GM21381 (cell line): ENCODE results near the gene MYO7B.

ENCODE experiments used
- ATAC-seq: cut with Tn5 transposase; IDR thresholded peaks from one replicate; pipeline ENCODE4 v1.9.1; 2021; ENCODE audit warnings: mild to moderate bottlenecking, moderate library complexity; ENCODE audit not compliant: unreplicated experiment

MYO7B gene

DNA sequence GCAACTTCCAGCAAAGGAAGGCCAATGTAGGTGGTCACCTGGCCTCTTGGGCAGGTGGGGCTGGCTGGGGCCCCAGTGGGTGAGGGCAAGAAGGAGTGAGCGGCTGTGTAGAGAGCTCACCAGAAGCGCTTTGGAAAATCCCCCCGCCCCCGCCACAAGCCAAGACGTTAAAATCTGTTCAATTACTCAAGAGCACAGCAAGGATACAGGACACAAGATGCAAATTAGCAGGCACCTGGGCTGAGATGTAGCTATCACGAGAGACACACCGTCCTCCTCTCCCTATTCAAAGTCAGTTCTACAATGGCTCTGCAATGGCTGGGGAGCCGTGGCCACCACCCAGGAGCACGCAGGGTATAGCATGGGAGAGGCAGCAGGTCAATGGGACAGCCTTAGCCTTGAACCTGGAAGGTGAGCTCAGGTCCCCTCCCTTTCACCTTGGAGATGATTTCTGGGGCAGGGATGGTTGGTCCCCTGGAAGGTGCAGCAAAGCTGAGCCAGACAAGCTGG is 72.0 kb downstream of the MYO7B start:
- no peak for ATAC-seq

DNA sequence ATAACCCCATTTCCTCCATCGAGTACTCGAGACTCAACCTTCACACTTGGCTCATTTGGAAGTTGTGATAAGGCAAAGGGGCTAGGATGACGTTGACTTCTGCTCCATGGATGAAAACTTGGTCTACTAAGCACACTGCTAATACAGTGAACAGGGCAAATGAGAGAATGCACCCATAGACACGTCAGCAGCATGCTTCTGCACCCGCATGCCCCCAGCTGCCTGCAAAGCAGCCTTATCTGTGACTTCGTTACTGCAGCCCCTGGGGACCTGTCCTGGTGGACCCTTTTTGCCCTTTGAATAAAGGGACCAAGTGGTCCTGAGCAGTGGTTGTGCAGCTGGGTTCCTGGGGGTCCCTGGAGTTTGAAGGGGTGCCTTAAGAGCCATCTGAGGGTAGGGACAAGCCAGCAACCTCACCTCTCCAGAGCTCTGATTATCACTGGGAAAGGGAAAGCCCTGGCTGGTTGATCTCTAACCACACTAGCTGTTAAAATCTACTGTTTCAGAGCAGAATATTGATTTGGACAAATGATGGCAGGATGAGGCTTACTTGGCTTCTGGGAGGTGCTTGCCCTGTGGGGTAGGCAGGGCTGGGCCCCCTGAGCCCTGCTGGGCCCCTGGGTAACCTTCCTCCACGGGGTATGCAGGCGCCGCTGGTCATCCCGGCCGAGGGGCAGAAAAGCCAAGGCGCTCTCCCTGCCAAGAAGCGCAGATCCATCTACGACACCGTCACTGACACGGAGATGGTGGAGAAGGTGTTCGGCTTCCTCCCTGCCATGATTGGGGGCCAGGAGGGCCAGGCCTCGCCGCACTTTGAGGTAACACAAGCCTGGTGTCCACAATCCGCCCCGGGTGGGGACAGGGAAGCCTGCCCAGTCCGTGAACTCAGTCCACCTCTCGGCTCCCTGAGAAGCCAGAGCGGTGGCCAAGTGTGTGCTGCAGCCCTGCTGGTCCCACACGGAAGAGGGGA is 72.9 kb downstream of the MYO7B start:
- ATAC-seq, result no peak

DNA sequence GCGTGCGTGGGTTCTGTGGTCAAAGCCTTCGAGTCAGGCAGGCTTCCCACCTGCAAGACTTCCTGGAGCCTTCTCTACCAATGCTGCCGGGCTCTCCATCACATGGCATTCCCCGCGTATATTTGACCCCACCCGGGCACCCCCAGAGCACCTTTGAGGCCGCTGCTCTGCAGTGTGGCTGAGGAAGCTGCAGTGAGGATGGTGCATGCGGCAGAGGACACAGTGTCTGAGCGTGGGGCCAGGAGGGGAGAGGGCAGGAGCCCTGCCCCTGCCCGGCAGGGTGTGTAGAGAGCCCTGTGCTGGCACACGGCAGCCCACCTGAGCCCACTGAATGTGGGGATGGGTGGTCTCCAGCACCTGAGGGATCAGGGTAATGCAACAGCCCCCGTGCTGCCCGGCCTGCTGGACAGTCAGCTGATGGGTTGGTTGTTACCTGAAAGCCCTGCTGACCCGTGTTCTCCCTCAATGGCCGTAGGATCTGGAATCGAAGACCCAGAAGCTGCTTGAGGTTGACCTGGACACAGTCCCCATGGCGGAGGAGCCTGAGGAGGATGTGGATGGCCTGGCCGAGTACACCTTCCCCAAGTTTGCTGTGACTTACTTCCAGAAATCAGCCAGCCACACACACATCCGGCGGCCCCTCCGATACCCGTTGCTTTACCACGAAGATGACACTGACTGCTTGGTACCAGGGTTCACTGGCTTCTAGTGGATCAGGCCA is 73.7 kb downstream of the MYO7B start:
- ATAC-seq, result no peak

DNA sequence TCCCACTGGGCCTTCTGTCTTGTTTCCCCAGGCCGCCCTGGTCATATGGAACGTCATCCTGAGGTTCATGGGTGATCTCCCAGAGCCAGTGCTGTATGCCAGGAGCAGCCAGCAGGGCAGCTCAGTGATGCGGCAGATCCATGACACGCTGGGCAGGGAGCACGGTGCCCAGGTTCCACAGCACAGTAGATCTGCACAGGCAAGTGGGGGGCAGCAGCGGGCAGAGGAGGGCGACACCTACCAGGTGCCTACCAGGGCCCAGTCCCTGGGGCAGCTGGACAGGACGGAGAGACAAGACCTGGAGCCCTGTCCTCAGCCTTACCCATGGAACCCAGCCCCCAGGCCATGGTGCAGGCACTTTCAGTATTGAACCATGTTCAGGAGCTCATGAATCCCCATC is 74.3 kb downstream of the MYO7B start:
- ATAC-seq, result no peak

DNA sequence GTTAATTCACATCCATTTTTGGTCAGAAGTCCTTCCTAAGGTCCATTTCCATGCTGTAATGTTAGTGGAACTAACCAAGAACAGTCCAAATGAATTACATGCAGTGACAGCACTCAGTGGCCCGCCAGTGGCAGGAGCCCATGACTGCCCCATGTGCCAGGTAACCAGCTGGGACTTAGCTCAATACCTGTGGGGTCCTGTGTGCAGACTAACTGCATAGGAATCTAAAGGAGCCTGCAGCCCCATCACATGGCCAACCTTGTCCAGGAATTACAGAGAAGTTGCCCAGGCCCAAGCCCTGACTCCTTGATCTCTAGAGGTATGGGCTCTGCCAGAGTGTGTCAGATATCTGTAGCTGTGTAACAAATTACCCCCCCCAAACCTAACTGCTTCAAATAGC is 75.1 kb downstream of the MYO7B start:
- no peak for ATAC-seq

DNA sequence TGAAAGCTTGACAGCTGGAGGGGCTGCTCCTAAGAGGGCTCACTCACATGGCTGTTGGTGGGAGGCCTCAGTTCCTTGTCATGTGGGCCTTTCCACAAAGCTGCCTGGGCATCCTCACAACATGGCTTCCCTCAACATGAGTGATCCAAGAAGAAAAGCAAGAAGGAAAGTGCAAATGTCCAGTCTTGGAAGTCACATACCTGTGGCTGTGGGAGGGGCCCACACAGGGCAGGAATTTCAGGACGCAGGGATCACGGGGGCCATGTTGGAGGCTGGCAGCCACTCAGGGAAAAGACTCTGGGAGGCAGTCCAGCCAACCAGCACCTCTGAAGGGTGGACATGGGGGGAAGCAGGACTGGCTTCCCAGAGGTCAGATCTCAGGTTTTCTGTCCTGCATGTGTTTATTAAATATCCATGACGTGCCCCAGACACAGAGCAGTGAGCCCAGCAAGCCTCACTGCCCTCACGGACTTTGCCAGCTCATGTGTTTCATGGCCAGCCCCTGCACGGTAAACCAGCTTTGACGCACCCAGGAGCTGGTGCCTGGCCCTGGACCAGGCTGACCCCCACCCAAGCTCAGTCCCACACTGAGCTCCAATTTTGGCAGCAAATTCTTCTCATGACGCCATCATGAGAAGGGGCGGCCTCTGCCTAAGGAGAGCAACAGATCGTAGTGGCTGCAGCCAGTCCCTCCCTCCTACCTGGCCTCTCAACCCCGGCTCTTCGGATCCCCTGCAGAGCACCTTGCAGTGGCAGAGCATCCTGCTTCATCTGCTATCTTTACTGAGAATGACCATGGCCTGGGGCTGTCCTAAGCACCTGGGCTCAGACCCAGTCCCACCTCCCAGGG is 75.8 kb downstream of the MYO7B start:
- no peak for ATAC-seq

DNA sequence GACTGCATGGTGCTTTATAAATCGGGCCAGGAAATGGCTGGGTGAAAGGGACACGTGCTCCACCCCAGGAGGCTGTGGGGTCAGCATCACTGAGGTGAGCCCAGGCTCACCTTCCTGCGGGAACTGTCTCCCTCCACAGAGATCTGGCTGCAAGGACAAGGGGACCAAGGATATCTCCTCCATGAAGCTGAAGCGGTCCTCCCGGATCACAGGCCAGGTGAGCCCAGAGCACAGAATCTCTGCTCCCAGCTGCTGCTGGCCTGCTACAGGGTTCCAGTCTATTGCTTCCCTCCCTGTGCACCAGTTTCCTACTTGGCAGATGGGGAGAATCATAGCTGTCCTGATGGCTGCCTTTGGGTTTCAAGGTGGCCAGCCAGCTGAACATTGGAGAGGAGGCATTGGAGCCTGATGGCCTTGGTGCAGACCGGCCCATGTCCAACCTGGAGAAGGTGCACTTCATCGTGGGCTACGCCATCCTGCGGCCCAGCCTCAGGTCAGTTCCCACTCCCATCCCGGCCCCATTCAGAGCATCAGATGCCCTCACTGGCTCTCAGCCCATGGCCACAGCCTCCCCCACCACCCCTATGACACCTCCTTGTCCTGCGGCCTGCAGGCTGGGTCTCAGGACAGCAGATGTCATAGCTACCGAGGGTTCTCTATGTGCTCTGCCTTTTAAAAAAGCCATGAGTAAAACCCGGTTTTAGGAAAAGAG is 76.8 kb downstream of the MYO7B start:
- no peak for ATAC-seq

DNA sequence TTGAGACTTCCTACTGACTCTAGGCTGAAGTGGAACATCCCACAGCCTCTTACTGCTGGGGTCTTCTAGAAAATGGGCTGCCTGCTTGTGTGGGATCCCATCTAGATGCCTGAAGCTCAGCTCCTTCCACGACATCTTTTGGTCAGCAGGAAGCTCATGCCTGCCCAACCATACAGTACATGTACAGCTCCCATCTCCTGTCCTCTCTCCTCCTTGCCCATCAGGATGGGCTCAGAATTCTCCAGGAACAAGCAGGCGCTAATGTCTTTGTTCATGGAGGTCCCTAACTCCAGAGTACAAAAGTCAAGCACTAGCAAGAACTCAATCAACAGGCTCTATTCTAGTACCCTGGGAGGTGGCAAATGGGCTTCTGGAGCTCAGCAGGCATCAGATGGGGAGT is 78.8 kb downstream of the MYO7B start:
- ATAC-seq, result no peak

DNA sequence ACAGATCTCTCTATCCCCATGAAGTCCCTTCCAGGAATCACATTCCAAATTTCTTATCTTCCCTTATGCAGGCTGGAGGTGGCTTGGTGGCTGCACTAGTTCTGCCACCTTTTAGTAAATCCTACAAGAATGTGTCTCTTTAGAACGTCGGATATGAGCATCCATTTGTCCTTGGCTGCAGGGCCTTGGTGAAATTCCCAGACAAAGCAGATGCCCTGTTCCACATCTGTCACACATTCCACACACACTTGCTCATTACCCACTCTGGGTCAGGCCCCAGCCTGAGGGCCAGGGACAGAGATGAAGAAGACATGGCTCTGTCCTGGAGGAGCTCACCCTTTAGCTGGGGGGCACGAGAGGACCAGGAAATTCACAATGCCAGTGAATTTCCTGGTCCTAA is 79.2 kb downstream of the MYO7B start:
- ATAC-seq, result no peak

DNA sequence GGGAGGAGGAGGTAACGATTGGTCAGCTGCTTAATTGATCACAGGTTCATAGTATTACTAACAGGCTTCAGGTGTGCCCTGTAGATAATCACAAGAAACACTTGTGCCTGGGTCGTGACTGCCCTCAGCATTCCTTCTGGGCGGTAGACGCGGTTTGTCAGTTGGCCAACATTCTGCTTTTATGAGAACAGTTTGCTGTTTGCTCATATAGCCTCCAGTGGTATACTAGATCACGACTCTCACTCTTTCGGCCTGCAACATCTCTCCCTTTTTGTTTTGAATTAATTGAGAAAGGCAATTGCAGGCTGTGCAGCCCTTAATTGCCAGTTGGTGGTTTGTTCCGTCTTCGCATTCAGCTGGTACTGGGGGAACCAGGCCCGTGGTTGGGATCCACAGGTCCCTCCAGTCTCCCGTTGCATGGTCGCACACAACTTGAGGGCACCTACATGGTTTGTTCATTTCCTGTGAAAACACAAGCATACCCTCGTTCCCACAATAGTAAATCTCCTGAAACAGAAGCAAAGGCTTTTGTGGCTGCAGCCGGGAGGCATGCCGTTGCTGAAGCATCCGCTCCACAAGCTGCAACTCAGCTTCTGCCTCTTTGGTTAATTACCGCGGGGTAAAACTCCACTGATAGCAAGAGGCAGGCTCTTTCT is 80.2 kb downstream of the MYO7B start:
- ATAC-seq, result no peak

DNA sequence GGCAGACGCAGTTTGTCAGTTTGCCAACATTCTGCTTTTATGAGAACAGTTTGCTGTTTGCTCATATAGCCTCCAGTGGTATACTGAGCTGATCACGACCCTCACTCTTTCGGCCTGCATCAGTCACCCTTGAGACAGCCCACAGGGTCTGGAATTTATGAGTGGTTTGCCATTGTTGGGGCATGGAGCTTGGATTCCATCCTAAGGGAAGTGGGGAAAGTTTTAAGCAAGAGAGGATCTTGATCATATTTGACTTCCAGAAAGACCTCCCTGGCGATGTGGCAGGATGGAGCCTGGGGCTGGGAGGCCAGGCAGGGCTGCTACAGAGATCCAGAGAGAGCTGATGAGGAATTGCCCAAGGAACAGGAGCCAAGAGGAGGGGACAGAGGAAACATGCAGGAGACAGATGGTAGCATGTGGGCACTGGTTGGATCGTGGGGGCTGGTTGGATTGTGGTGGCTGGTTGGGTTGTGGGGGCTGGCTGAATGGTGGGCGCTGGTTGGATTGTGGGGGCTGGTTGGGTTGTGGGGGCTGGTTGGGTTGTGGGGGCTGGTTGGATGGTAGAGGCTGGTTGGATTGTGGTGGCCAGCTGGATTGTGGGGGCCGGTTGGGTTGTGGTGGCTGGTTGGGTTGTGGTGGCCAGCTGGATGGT is 83.2 kb downstream of the MYO7B start:
- ATAC-seq, result no peak

DNA sequence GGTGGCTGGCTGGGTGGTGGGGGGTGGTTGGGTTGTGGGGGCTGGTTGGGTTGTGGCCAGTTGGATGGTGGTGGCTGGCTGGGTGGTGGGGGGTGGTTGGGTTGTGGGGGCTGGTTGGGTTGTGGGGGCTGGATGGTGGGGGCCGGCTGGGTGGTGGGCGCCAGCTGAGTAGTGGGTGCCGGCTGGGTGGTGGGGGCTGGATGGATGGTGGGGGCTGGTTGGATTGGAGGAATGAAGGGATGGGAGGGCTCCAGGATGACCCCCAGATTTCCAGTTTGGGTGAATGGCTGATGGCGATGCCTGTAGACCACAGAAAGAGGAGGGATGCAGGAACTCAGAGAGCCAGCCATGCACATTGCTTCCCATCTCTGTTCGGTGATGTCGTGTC is 83.7 kb downstream of the MYO7B start:
- no peak for ATAC-seq

DNA sequence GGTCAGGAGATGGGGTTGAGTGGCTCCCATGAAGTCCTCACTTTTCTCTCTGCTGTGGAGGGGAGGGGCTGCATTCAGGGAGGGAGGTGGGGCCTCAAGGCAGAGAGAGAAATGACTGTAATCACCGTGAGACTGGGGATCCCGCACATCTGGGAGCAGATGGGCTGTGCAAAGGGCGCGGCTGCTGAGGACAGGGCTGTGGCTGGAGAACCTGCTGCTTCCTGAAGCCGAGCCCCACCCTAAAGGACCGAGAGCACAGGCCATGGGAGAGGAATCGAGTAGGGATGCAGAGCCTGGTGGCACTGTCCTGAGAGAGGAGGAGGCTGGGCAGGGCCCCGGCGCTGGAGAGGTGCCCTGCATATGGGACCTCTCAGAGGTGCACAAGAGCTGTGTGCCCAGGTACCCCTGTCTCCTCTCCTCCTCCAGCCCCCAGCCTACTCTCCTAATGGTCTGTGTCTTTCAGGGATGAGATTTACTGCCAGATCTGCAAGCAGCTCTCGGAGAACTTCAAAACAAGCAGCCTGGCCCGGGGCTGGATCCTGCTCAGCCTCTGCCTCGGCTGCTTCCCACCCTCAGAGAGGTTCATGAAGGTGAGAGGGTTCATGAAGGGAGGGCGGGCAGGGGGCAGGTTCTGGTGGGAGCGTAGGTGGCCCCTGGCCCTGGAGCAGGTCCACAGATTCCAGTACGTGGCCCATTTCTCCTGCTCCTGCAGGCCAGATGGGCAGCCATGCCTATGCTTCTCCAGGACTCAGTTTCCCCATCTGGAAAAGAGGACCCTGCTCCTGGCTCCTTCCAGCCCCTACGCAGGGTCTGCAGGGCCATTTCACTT is 84.6 kb downstream of the MYO7B start:
- ATAC-seq, result no peak

DNA sequence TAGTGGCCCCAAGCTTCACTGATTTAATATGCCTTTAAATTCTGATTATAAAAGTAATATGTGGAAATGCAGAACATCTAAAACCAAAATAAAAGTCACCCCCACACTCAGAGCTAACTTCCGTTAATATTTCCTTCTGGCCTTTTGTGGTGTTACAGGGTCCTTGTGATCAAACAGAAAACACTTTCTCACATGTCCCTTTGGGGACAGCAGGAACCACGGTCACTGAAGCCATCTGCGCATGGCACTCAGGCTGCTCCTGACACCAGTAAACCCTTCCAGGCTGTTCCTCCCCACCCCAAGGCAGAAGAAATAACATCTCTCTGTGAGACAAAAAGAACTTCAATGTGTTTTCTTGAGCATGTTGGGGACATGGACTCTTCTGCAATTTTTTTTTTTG is 85.4 kb downstream of the MYO7B start:
- no peak for ATAC-seq

DNA sequence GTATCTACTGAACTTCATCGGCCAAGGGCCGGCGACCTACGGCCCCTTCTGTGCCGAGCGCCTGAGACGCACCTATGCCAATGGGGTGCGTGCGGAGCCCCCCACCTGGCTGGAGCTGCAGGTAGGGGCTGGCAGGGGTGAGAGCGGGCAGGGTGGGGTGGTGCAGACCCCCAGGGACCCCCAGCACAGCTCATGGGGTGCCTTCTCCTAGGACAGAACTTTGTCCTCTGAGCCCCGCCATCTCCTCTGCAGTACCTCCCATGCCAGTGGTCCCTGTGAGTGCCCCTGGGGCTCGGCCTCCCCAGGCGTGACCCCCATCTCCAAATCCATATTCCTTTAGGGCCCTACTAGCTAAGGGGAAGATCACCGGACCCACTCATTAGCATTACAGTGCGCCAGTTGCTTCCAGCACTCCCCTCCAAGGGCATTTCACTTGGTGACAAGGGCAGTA is 86.5 kb downstream of the MYO7B start:
- ATAC-seq, result no peak

DNA sequence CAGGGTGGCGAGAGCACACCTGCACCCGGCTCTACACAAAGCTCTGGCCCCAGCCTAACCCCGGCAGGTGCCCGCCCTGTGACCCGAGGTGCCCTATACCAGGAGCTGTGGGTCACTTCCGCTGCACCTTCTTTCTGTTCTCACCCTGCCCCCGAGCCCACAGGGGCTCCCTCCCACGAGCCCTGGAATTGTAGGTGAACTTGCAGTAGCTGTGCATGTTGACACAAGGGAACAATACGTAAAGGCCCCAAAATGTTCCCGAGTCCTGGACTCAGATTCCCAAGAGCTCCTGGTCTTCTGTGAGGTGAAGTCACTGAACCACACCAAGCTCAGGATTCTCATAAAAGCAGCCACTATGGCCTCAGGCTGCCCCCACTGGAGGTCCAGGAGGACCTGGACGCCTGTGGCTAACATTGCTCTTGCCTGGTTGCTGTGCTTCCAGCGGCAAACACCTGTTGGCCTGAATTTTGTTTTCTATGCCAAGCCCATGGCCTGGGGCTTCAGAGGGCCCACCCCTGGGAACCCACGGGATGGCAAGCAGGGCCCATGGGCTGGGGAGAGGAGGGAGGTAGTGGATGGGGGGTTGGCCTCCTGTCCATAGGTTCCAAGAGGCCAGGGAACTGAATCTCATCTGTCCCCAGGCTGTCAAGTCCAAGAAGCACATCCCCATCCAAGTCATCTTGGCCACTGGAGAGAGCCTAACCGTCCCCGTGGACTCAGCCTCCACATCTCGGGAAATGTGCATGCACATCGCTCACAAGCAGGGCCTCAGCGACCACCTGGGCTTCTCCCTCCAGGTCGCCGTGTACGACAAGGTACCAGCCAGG is 87.3 kb downstream of the MYO7B start:
- ATAC-seq, result no peak
